CD8-positive, alpha-beta memory T cell (primary cell): Measurements from ENCODE around the gene DNAJC9. TPM values are rescaled to one million over a fixed set of nuclear protein-coding genes. Genes with fewer than 3 reads are reported as not detected.

Experiments used
- CTCF ChIA-PET: fragments of 350-600 bp; sonication (Branson Sonifier 250); formaldehyde crosslinking; loops from one replicate; lab custom pipeline; 2021; ENCODE audit warnings: antibody characterized with exemption; lab: Charles Lee
- POLR2A ChIA-PET: fragments of 350-600 bp; sonication (Branson Sonifier 250); formaldehyde crosslinking; loops from one replicate; lab custom pipeline; 2021; ENCODE audit warnings: antibody characterized with exemption; lab: Charles Lee
- DNase-seq, 5 donors: peaks; one replicate each; pipeline versions ENCODE4 v3.0.0 to v3.0.0-alpha.2; 2020 to 2022; ENCODE audit warnings: mixed read lengths in 1 of 5
- H3K27ac ChIP-seq: one replicate; pipeline ENCODE4 v1.7.0; 2013; ENCODE audit warnings: low read depth, mild to moderate bottlenecking, low read length, moderate library complexity
- H3K27me3 ChIP-seq: 2 replicates; pipeline ENCODE4 v1.7.0; 2013; ENCODE audit warnings: low read length, mild to moderate bottlenecking; ENCODE audit not compliant: insufficient read depth, poor library complexity, severe bottlenecking
- H3K36me3 ChIP-seq: 2 replicates; pipeline ENCODE4 v1.7.0; 2013; ENCODE audit warnings: mild to moderate bottlenecking, low read length, moderate library complexity; ENCODE audit not compliant: insufficient read depth
- H3K4me1 ChIP-seq: 2 replicates; pipeline ENCODE4 v1.7.0; 2013; ENCODE audit warnings: mild to moderate bottlenecking, low read length, moderate library complexity; ENCODE audit not compliant: insufficient read depth
- H3K4me3 ChIP-seq: 2 replicates; pipeline ENCODE4 v1.7.0; 2013; ENCODE audit warnings: mild to moderate bottlenecking, low read length
- H3K9me3 ChIP-seq: 2 replicates; pipeline ENCODE4 v1.7.0; 2013; ENCODE audit warnings: mild to moderate bottlenecking, low read length
- H3K27ac Mint-ChIP-seq, 8 donors: one replicate each; pipeline ENCODE4 v1.8.0; 2020 to 2021; ENCODE audit warnings: mixed read lengths in 8 of 8, mild to moderate bottlenecking in 6 of 8, inconsistent platforms in 3 of 8, moderate library complexity in 3 of 8
- H3K27me3 Mint-ChIP-seq, 2 donors: one replicate each; pipeline ENCODE4 v1.8.0; 2020 to 2021; ENCODE audit warnings: mixed read lengths in 2 of 2, mild to moderate bottlenecking in 1 of 2, moderate library complexity in 1 of 2
- H3K36me3 Mint-ChIP-seq, 3 donors: one replicate each; pipeline ENCODE4 v1.8.0; 2020 to 2021; ENCODE audit warnings: mixed read lengths in 3 of 3, inconsistent platforms in 1 of 3, mild to moderate bottlenecking in 1 of 3
- H3K4me1 Mint-ChIP-seq, 3 donors: one replicate each; pipeline ENCODE4 v1.8.0; 2020 to 2021; ENCODE audit warnings: mixed read lengths in 3 of 3, inconsistent platforms in 1 of 3, mild to moderate bottlenecking in 1 of 3
- H3K4me3 Mint-ChIP-seq, 7 donors: one replicate each; pipeline ENCODE4 v1.8.0; 2020 to 2021; ENCODE audit warnings: mixed read lengths in 7 of 7, mild to moderate bottlenecking in 6 of 7, moderate library complexity in 4 of 7, inconsistent platforms in 2 of 7
- H3K9me3 Mint-ChIP-seq, 5 donors: one replicate each; pipeline ENCODE4 v1.8.0; 2020 to 2022; ENCODE audit warnings: mixed read lengths in 5 of 5, mild to moderate bottlenecking in 3 of 5, moderate library complexity in 2 of 5, inconsistent platforms in 1 of 5
- polyA plus RNA-seq: library from polyadenylated mRNA; unstranded; fragments of 300-500 nt; fragmentation: Illumina TruSeq; gene quantifications from one replicate; pipeline ENCODE4 v1.2.3, GENCODE V29; 2021
- total RNA-seq, 2 experiments: library from RNA; stranded (reverse); gene quantifications; one replicate each; pipeline ENCODE4 v1.2.3, GENCODE V29; 2021

Gene DNAJC9
- total and polyA plus RNA-seq, 3 experiments from 2014 or later: 36.3 to 76.4 (median 75.0) TPM

DNA sequence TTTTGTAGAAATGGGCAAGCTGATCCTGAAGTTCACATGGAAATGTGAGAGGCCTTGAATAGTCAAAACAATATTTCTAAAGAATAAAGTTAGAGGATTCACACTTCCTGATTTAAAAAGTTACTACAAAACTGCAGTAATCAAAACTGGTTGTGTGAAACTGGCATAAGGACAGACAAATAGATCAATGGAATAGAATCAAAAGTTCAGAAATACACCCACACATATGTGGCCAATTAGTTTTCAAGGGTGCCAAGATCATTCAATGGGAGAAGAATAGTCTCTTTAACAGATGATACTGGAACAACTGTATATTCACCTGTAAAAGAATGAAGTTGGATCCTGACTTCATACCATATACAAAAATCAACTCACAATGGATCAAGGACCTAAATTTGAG is 27.7 kb downstream of the DNAJC9 start:
- Histone ChIP-seq H3K4me3 (no peak overlapping the region), H3K9me3 (no peaks in the 10 kb centered on the region), H3K36me3 (no peaks in the 10 kb centered on the region), H3K27ac (no peak overlapping the region), H3K4me1 (no peaks in the 10 kb centered on the region), H3K27me3 (no peaks in the 10 kb centered on the region)
- no peaks in the 10 kb centered on the region for H3K27me3 Mint-ChIP-seq
- no peak overlapping the region for H3K4me3 Mint-ChIP-seq
- no peak for DNase-seq
- H3K27ac Mint-ChIP-seq: no peak overlapping the region
- POLR2A ChIA-PET: no interaction called here
- H3K4me1 Mint-ChIP-seq: no peaks in the 10 kb centered on the region
- peaks cover 21 to 51% (median 21%) of the 10 kb centered on the region in 3 donors for H3K36me3 Mint-ChIP-seq
- CTCF ChIA-PET: no interaction called here
- no peaks in the 10 kb centered on the region for H3K9me3 Mint-ChIP-seq

GRCh38 chr10:73218431-73219191 is 28.4 kb downstream of the DNAJC9 start:
- POLR2A ChIA-PET: no interaction called here
- Histone ChIP-seq H3K36me3 (no peaks in the 10 kb centered on the region), H3K4me1 (no peaks in the 10 kb centered on the region), H3K9me3 (no peaks in the 10 kb centered on the region), H3K4me3 (no peak overlapping the region), H3K27me3 (no peaks in the 10 kb centered on the region), H3K27ac (no peak overlapping the region)
- H3K36me3 Mint-ChIP-seq: peaks cover 21 to 55% (median 28%) of the 10 kb centered on the region in 3 donors
- H3K4me3 Mint-ChIP-seq: no peak overlapping the region
- H3K27ac Mint-ChIP-seq: peak overlapping the region in 1 of 8 donors; percentile 27
- CTCF ChIA-PET: no interaction called here
- no peaks in the 10 kb centered on the region for H3K27me3 Mint-ChIP-seq
- H3K9me3 Mint-ChIP-seq: no peaks in the 10 kb centered on the region
- no peaks in the 10 kb centered on the region for H3K4me1 Mint-ChIP-seq
- no peak for DNase-seq

GRCh38 chr10:73217628-73218027 is 29.4 kb downstream of the DNAJC9 start:
- H3K27me3 ChIP-seq: no peaks in the 10 kb centered on the region
- H3K27ac Mint-ChIP-seq: no peak overlapping the region
- CTCF ChIA-PET: interaction anchor here (0.7 kb wide), 1 partner anchor 13 kb away, joined by 3 read pairs; no protein-coding TSS in a partner anchor
- H3K4me1 ChIP-seq: no peaks in the 10 kb centered on the region
- no peak overlapping the region for H3K27ac ChIP-seq
- no peaks in the 10 kb centered on the region for H3K9me3 ChIP-seq
- DNase-seq: no peak
- no peak overlapping the region for H3K4me3 Mint-ChIP-seq
- H3K4me3 ChIP-seq: no peak overlapping the region
- peaks cover 24 to 61% (median 31%) of the 10 kb centered on the region in 3 donors for H3K36me3 Mint-ChIP-seq
- no peaks in the 10 kb centered on the region for H3K4me1 Mint-ChIP-seq
- H3K27me3 Mint-ChIP-seq: no peaks in the 10 kb centered on the region
- H3K36me3 ChIP-seq: no peaks in the 10 kb centered on the region
- POLR2A ChIA-PET: no interaction called here
- no peaks in the 10 kb centered on the region for H3K9me3 Mint-ChIP-seq

DNA sequence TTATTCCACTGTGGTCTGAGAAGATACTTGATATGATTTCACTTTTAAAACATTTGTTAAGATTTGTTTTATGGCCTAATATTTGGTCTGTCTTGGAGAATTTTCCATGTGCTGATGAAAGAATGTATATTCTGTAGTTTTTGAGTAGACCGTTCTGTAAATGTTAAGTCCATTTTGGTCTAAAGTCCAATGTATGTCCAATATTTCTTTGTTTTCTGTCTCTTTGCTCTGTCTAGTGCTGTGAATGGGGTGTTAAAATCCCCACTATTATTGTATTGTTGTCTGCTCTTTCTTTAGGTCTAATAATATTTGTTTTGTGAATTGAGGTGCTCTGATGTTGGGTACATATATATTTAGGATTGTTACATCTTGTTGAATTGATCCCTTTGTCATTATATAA is 31.3 kb downstream of the DNAJC9 start:
- H3K27ac ChIP-seq: no peak overlapping the region
- no peak for DNase-seq
- no peak overlapping the region for H3K27ac Mint-ChIP-seq
- H3K4me3 ChIP-seq: no peak overlapping the region
- no peaks in the 10 kb centered on the region for H3K9me3 ChIP-seq
- POLR2A ChIA-PET: no interaction called here
- H3K4me3 Mint-ChIP-seq: no peak overlapping the region
- no peaks in the 10 kb centered on the region for H3K27me3 ChIP-seq
- H3K9me3 Mint-ChIP-seq: no peaks in the 10 kb centered on the region
- no peaks in the 10 kb centered on the region for H3K4me1 ChIP-seq
- H3K36me3 ChIP-seq: no peaks in the 10 kb centered on the region
- no peaks in the 10 kb centered on the region for H3K27me3 Mint-ChIP-seq
- H3K36me3 Mint-ChIP-seq: peaks cover 19 to 65% (median 31%) of the 10 kb centered on the region in 3 donors
- CTCF ChIA-PET: no interaction called here
- H3K4me1 Mint-ChIP-seq: no peaks in the 10 kb centered on the region

DNA sequence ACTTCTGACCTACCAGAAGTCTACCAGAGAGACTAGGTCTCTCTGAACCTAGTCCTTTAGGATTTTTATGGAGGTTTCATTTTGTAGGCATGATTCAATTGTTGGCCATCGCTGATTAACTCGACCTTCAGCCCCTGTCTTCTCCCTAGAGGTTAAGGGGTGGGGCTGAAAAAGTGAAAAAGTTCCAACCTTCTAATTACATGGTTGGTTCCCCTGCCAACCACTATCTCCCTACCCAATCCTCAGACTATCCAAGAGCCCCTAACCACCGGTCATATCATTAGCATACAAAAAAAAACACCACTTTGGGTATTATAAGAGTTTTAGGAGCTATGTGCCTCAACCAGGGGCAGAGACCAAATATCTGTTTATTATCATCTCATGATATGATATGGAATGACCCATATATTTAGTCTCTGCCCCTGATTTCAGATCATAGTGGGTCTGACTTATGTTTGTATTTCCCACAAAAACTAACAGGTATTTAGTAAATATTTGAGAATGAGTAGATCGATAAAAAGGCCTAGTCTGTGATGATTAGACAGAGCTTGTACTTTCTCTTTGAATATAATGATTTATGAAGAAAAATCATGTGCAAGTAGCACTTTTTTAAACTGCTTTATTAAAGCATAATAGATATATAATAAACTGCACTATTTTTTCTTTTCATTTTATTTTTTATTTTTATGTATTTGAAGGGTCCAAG is 35.8 kb downstream of the DNAJC9 start:
- Histone ChIP-seq H3K4me1 (no peaks in the 10 kb centered on the region), H3K4me3 (no peak overlapping the region), H3K9me3 (no peaks in the 10 kb centered on the region), H3K36me3 (no peaks in the 10 kb centered on the region), H3K27ac (no peak overlapping the region), H3K27me3 (no peaks in the 10 kb centered on the region)
- Mint-ChIP-seq H3K9me3 (no peaks in the 10 kb centered on the region), H3K4me1 (no peaks in the 10 kb centered on the region), H3K4me3 (no peak overlapping the region), H3K27ac (peak overlapping the region in 1 of 8 donors; percentile 15), H3K36me3 (peaks cover 8 to 46% (median 20%) of the 10 kb centered on the region in 3 donors), H3K27me3 (no peaks in the 10 kb centered on the region)
- POLR2A ChIA-PET: no interaction called here
- CTCF ChIA-PET: no interaction called here
- no peak for DNase-seq

DNA sequence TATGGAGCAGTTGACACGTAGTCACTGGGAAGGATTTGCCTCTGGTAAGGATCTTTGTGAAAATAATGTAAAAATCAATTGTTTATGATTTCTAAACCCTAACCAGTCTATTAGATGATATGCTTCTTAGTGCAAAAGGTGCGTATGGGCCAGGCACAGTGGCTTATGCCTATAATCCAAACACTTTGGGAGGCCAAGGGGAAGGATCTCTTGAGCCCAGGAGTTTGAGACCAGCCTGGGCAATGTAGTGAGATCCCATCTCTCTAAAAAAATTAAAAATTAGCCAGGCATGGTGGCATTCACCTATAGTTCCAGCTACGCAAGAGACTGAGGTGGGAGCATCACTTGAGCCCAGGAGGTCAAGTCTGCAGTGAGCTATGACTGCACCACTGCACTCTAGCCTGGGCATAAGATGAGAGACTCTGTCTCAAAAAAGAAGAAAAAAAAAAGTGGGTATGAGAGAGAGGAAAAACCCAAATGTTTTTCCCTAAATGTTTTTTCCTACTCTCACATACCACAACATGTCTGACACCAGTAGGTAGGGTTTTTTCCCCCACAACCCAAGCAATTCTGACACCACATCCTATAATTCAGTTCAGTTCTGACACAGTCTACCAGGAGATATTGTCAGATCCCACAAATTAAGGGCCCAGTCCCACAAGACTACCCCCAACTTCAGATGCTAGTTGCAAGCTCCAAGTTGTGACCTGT is 36.5 kb downstream of the DNAJC9 start:
- H3K36me3 Mint-ChIP-seq: peaks cover 7 to 43% (median 14%) of the 10 kb centered on the region in 3 donors
- H3K27ac Mint-ChIP-seq: peak overlapping the region in 2 of 8 donors; percentile 11 to 41
- no peaks in the 10 kb centered on the region for H3K27me3 Mint-ChIP-seq
- Histone ChIP-seq H3K27ac (no peak overlapping the region), H3K36me3 (no peaks in the 10 kb centered on the region), H3K9me3 (no peaks in the 10 kb centered on the region), H3K4me1 (no peaks in the 10 kb centered on the region), H3K27me3 (no peaks in the 10 kb centered on the region), H3K4me3 (no peak overlapping the region)
- ChIA-PET POLR2A (no interaction called here), CTCF (no interaction called here)
- H3K9me3 Mint-ChIP-seq: no peaks in the 10 kb centered on the region
- no peaks in the 10 kb centered on the region for H3K4me1 Mint-ChIP-seq
- H3K4me3 Mint-ChIP-seq: no peak overlapping the region
- DNase-seq: no peak

DNA sequence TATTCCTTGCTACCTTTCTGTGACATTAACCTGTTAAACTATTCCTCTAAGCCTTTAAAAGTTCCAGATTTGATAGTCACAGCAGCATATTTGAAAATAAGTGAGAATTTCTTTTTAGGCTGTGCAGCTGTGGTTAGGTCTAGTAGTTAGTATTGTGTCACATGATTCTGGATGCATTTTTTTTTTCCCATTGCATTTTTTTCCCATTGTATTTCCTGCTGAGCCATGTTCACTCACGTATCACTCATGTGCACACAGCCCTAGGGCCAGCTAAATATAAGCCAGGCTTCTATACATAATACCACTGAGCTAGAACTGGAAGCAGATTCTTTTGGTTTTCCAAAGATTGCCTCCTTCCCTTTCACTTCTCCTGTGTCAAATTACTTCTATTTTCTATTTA is 37.4 kb downstream of the DNAJC9 start:
- H3K4me1 ChIP-seq: no peaks in the 10 kb centered on the region
- no peaks in the 10 kb centered on the region for H3K9me3 Mint-ChIP-seq
- H3K9me3 ChIP-seq: no peaks in the 10 kb centered on the region
- no peaks in the 10 kb centered on the region for H3K4me1 Mint-ChIP-seq
- no peaks in the 10 kb centered on the region for H3K27me3 ChIP-seq
- no peak overlapping the region for H3K27ac ChIP-seq
- ChIA-PET POLR2A (no interaction called here), CTCF (no interaction called here)
- DNase-seq: no peak
- H3K27me3 Mint-ChIP-seq: no peaks in the 10 kb centered on the region
- H3K36me3 ChIP-seq: no peaks in the 10 kb centered on the region
- peak overlapping the region in 1 of 8 donors; percentile 84 for H3K27ac Mint-ChIP-seq
- peaks cover 7 to 42% (median 13%) of the 10 kb centered on the region in 3 donors for H3K36me3 Mint-ChIP-seq
- H3K4me3 ChIP-seq: no peak overlapping the region
- H3K4me3 Mint-ChIP-seq: no peak overlapping the region

GRCh38 chr10:73207883-73208282 is 39.2 kb downstream of the DNAJC9 start:
- Mint-ChIP-seq H3K4me1 (no peaks in the 10 kb centered on the region), H3K4me3 (no peak overlapping the region), H3K36me3 (peaks cover 0 to 30% (median 9%) of the 10 kb centered on the region in 3 donors), H3K27me3 (no peaks in the 10 kb centered on the region), H3K9me3 (no peaks in the 10 kb centered on the region), H3K27ac (peak overlapping the region in 1 of 8 donors; percentile 34)
- H3K4me3 ChIP-seq: no peak overlapping the region
- ChIA-PET CTCF (no interaction called here), POLR2A (no interaction called here)
- no peaks in the 10 kb centered on the region for H3K27me3 ChIP-seq
- H3K9me3 ChIP-seq: no peaks in the 10 kb centered on the region
- H3K36me3 ChIP-seq: no peaks in the 10 kb centered on the region
- DNase-seq: no peak
- no peak overlapping the region for H3K27ac ChIP-seq
- no peaks in the 10 kb centered on the region for H3K4me1 ChIP-seq
